ENCODE data around the gene IFNG.

IFNG gene

GRCh38 chr12:68114606-68115005, 44.9 kb downstream of the IFNG start:
- no peak for DNase-seq (ENCODE audit: low read depth)

GRCh38 chr12:68113644-68114043, 45.9 kb downstream of the IFNG start:
- DNase-seq (ENCODE audit: low read depth) = no peak

- DNase-seq (ENCODE audit: low read depth) = no peak
Observed at GRCh38 chr12:68111995-68112394, 47.5 kb downstream of the IFNG start.

- no peak for DNase-seq (ENCODE audit: low read depth)
Observed at GRCh38 chr12:68109444-68110217, 49.9 kb downstream of the IFNG start.

- no peak for DNase-seq (ENCODE audit: low read depth)
Observed at GRCh38 chr12:68109001-68109400, 50.5 kb downstream of the IFNG start.

GRCh38 chr12:68106660-68107059, 52.9 kb downstream of the IFNG start:
- DNase-seq (ENCODE audit: low read depth) = no peak

- DNase-seq (ENCODE audit: low read depth) = peak; percentile 51
Observed at GRCh38 chr12:68106160-68106559, 53.4 kb downstream of the IFNG start.

Measured in EH (cell line).